HG03457 (cell line): Measurements from ENCODE around the gene SUSD1.
A peak's percentile ranks its signal among the peaks of the same experiment; 100 is the strongest.

Source experiments
- ATAC-seq: cut with Tn5 transposase; IDR thresholded peaks from one replicate; pipeline ENCODE4 v1.9.1; 2021; ENCODE audit warnings: moderate number of reproducible peaks; ENCODE audit not compliant: unreplicated experiment

Gene SUSD1

GRCh38 chr9:112072721-112073638 lies 102.1 kb downstream of the SUSD1 start:
- no peak for ATAC-seq

- no peak for ATAC-seq
Measured at GRCh38 chr9:112069318-112070169, 105.6 kb downstream of the SUSD1 start.

GRCh38 chr9:112065806-112066606 lies 109.1 kb downstream of the SUSD1 start:
- no peak for ATAC-seq

GRCh38 chr9:112064871-112065270 lies 110.2 kb downstream of the SUSD1 start:
- no peak for ATAC-seq

- no peak for ATAC-seq
Measured at GRCh38 chr9:112063586-112063985, 111.5 kb downstream of the SUSD1 start.

- ATAC-seq, result no peak
Measured at GRCh38 chr9:112063151-112063550, 111.9 kb downstream of the SUSD1 start.

- ATAC-seq, result peak; percentile 64
Measured at GRCh38 chr9:112061152-112061740, 113.9 kb downstream of the SUSD1 start.

- no peak for ATAC-seq
Measured at GRCh38 chr9:112059966-112060320, 115.2 kb downstream of the SUSD1 start.

GRCh38 chr9:112059145-112059965 lies 115.7 kb downstream of the SUSD1 start:
- no peak for ATAC-seq

- no peak for ATAC-seq
Measured at GRCh38 chr9:112056996-112057395, 118.1 kb downstream of the SUSD1 start.

- no peak for ATAC-seq
Measured at GRCh38 chr9:112054916-112055315, 120.2 kb downstream of the SUSD1 start.

GRCh38 chr9:112051812-112052211 lies 123.3 kb downstream of the SUSD1 start:
- ATAC-seq, result no peak

GRCh38 chr9:112050544-112051475 lies 124.3 kb downstream of the SUSD1 start:
- ATAC-seq, result no peak

- no peak for ATAC-seq
Measured at GRCh38 chr9:112049811-112050516, 125.1 kb downstream of the SUSD1 start.

- no peak for ATAC-seq
Measured at GRCh38 chr9:112048924-112049691, 126.0 kb downstream of the SUSD1 start.

GRCh38 chr9:112047538-112048066 lies 127.5 kb downstream of the SUSD1 start:
- no peak for ATAC-seq

GRCh38 chr9:112046181-112046580 lies 128.9 kb downstream of the SUSD1 start:
- no peak for ATAC-seq
